CD4-positive, alpha-beta T cell treated with Interleukin-10 for 1 hour (primary cell): Measurements from ENCODE around the gene DLG2.

Source experiments
- DNase-seq: peaks from one replicate; pipeline ENCODE4 v3.0.0-alpha.2; 2020

DLG2 gene

GRCh38 chr11:83523676-83524075 is 2103.5 kb downstream of the DLG2 start:
- DNase-seq = no peak

GRCh38 chr11:83522911-83523310 is 2104.2 kb downstream of the DLG2 start:
- DNase-seq = no peak

- DNase-seq = no peak
Observed at GRCh38 chr11:83521647-83522596, 2105.2 kb downstream of the DLG2 start.

- no peak for DNase-seq
Observed at GRCh38 chr11:83520849-83521248, 2106.3 kb downstream of the DLG2 start.

GRCh38 chr11:83511646-83512045 is 2115.5 kb downstream of the DLG2 start:
- no peak for DNase-seq

- DNase-seq = no peak
Observed at GRCh38 chr11:83510530-83511460, 2116.3 kb downstream of the DLG2 start.

GRCh38 chr11:83508804-83509203 is 2118.3 kb downstream of the DLG2 start:
- DNase-seq = no peak

- DNase-seq = no peak
Observed at GRCh38 chr11:83502041-83502440, 2125.1 kb downstream of the DLG2 start.

GRCh38 chr11:83493917-83494316 is 2133.2 kb downstream of the DLG2 start:
- no peak for DNase-seq

- DNase-seq = no peak
Observed at GRCh38 chr11:83493034-83493433, 2134.1 kb downstream of the DLG2 start.

- no peak for DNase-seq
Observed at GRCh38 chr11:83483808-83484207, 2143.3 kb downstream of the DLG2 start.

- no peak for DNase-seq
Observed at GRCh38 chr11:83480811-83481210, 2146.3 kb downstream of the DLG2 start.

GRCh38 chr11:83480251-83480650 is 2146.9 kb downstream of the DLG2 start:
- no peak for DNase-seq

GRCh38 chr11:83477772-83478171 is 2149.4 kb downstream of the DLG2 start:
- DNase-seq = no peak

- DNase-seq = no peak
Observed at GRCh38 chr11:83475760-83476159, 2151.4 kb downstream of the DLG2 start.

- DNase-seq = no peak
Observed at GRCh38 chr11:83473743-83474142, 2153.4 kb downstream of the DLG2 start.

GRCh38 chr11:83472806-83473205 is 2154.3 kb downstream of the DLG2 start:
- no peak for DNase-seq

- no peak for DNase-seq
Observed at GRCh38 chr11:83471831-83472727, 2155.1 kb downstream of the DLG2 start.

- no peak for DNase-seq
Observed at GRCh38 chr11:83467837-83468236, 2159.3 kb downstream of the DLG2 start.

- DNase-seq = no peak
Observed at GRCh38 chr11:83464160-83464944, 2162.8 kb downstream of the DLG2 start.

GRCh38 chr11:83459798-83460197 is 2167.3 kb downstream of the DLG2 start:
- DNase-seq = no peak

GRCh38 chr11:83456566-83456965 is 2170.6 kb downstream of the DLG2 start:
- no peak for DNase-seq
